Central memory CD8-positive, alpha-beta T cell (primary cell): ENCODE measurements around the gene CD6.

Experiments
- ATAC-seq: fragments of 150-1000 bp; cut with Tn5 transposase; replicated peaks from 2 replicates; pipeline ENCODE4 v1.10.0; 2022; ENCODE audit warnings: mild to moderate bottlenecking, moderate FRiP score, moderate number of reproducible peaks; ENCODE audit not compliant: poor library complexity, severe bottlenecking; ENCODE audit errors: extremely low read depth
- DNase-seq, 2 donors: peaks; one replicate each; pipeline ENCODE4 v3.0.0; 2021; ENCODE audit warnings: low spot score in 2 of 2
- H3K27ac Mint-ChIP-seq: one replicate; pipeline ENCODE4 v1.8.0; 2022; ENCODE audit warnings: low read depth, mild to moderate bottlenecking, moderate library complexity, mixed read lengths
- H3K27me3 Mint-ChIP-seq: one replicate; pipeline ENCODE4 v1.8.0; 2022; ENCODE audit warnings: mixed read lengths
- H3K36me3 Mint-ChIP-seq: one replicate; pipeline ENCODE4 v1.8.0; 2022; ENCODE audit warnings: mild to moderate bottlenecking, moderate library complexity, mixed read lengths; ENCODE audit not compliant: insufficient read depth
- H3K4me1 Mint-ChIP-seq: one replicate; pipeline ENCODE4 v1.8.0; 2022; ENCODE audit warnings: mixed read lengths
- H3K4me3 Mint-ChIP-seq: one replicate; pipeline ENCODE4 v1.8.0; 2022; ENCODE audit warnings: mild to moderate bottlenecking, moderate library complexity, mixed read lengths
- H3K9me3 Mint-ChIP-seq: one replicate; pipeline ENCODE4 v1.8.0; 2022; ENCODE audit warnings: mixed read lengths

CD6 gene

GRCh38 chr11:60984149-60984548 lies 12.7 kb downstream of the CD6 start:
- DNase-seq (no peak), ATAC-seq (no peak)
- no peaks in the 10 kb centered on the region for H3K9me3 Mint-ChIP-seq
- H3K4me3 Mint-ChIP-seq: peak overlapping the region; percentile 63
- no peaks in the 10 kb centered on the region for H3K27me3 Mint-ChIP-seq
- H3K36me3 Mint-ChIP-seq: peaks cover 56% of the 10 kb centered on the region
- H3K27ac Mint-ChIP-seq: peak overlapping the region; percentile 92
- H3K4me1 Mint-ChIP-seq: peaks cover 74% of the 10 kb centered on the region

GRCh38 chr11:60984636-60985035 lies 13.2 kb downstream of the CD6 start:
- peak overlapping the region; percentile 63 for H3K4me3 Mint-ChIP-seq
- H3K27me3 Mint-ChIP-seq: no peaks in the 10 kb centered on the region
- H3K27ac Mint-ChIP-seq: peak overlapping the region; percentile 92
- H3K4me1 Mint-ChIP-seq: peaks cover 74% of the 10 kb centered on the region
- no peak for DNase-seq
- no peaks in the 10 kb centered on the region for H3K9me3 Mint-ChIP-seq
- peaks cover 61% of the 10 kb centered on the region for H3K36me3 Mint-ChIP-seq
- ATAC-seq: no peak

DNA sequence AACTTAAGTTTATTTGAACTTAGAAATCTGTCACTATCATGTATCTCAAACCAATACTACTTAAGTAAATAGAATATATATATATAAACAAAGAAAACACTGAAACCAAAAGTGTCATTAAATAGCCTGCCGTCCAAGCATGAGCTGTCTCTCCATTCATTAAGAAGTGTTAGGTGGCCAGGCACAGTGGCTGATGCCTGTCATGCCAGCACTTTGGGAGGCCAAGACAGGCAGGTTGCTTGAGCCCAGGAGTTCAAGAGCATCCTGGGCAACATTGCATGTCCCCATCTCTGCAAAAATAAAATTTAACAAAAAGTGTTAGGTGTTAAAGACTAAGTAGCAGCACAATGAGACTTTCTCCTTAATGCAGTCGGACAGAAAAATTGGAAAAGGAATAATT lies 14.0 kb downstream of the CD6 start:
- Mint-ChIP-seq H3K27ac (peak overlapping the region; percentile 92), H3K27me3 (no peaks in the 10 kb centered on the region), H3K9me3 (no peaks in the 10 kb centered on the region), H3K4me3 (peak overlapping the region; percentile 63), H3K36me3 (peaks cover 65% of the 10 kb centered on the region), H3K4me1 (peaks cover 69% of the 10 kb centered on the region)
- DNase-seq: no peak
- no peak for ATAC-seq

DNA sequence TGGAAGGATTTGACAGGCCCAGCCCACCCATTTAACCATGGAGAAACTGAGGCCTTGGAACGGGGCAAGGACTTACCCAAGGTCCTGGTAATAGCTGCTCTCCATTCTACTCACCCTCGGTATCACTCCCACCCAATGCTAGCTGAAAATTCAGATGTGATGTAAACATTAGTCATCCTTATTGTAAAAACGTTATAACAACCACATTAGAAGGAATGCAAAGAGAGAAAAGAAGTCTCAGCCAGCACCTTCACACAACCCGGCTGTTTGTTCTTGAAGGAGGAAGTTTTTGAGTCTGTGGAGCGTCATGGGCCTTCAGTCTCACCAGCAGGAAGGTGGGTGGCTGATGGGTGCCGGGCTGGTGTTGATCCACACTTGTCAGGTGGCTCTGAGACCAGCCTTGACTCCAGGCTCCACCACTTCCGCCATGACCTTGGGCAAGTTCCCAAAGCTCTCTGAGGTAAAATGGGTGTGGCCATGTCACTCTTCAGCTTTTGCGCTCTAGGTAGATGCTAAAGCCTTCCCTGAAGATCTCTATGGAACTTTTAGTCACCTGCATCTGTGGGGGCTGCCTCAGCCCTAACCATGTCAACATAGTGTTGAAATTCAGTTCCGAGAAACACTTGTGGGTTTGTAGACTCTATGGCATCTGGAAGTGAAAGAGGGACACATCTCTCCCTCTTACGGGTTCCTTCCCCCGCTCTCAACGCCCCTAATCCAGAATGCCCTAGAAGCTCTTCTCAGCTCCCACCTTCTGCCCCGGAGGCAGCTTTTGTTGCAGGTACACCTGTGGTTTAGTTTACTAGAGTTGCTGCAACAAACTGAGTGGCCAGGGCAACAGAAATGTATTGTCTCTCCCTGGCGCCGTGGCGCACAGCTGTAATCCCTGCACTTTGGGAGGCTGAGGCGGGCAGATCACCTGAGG lies 14.8 kb downstream of the CD6 start:
- H3K36me3 Mint-ChIP-seq: peaks cover 70% of the 10 kb centered on the region
- H3K27ac Mint-ChIP-seq: peak overlapping the region; percentile 92
- no peaks in the 10 kb centered on the region for H3K27me3 Mint-ChIP-seq
- peaks cover 74% of the 10 kb centered on the region for H3K4me1 Mint-ChIP-seq
- peak overlapping the region; percentile 63 for H3K4me3 Mint-ChIP-seq
- peak; percentile 67 to 92 for DNase-seq
- no peaks in the 10 kb centered on the region for H3K9me3 Mint-ChIP-seq
- ATAC-seq: peak; percentile 95

- no peak for DNase-seq
- peaks cover 66% of the 10 kb centered on the region for H3K36me3 Mint-ChIP-seq
- H3K4me1 Mint-ChIP-seq: peaks cover 70% of the 10 kb centered on the region
- ATAC-seq: peak; percentile 13
- no peaks in the 10 kb centered on the region for H3K9me3 Mint-ChIP-seq
- H3K4me3 Mint-ChIP-seq: peak overlapping the region; percentile 63
- H3K27me3 Mint-ChIP-seq: no peaks in the 10 kb centered on the region
- H3K27ac Mint-ChIP-seq: peak overlapping the region; percentile 92
These were observed 16.2 kb downstream of the CD6 start for GRCh38 chr11:60987577-60988277.

DNA sequence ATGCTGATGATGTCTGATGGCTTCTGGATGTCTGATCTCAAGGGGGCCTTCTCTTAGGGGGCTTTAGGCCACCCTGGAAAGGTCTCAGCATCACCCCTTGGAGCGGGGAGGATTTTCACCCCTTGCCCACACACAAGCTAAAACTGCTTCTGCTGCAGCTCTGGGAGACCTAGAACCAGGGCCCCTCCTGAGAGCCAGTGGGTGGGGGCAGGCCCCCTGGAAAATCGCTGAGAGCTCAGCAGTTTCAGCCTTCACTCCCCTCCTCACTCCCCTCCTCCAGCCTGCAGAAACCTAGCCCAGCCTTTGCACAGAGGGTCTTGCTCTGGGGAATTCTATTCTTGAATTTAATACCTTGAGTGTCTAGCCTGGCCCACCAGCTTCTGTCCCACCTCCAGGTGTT lies 17.2 kb downstream of the CD6 start:
- H3K36me3 Mint-ChIP-seq: peaks cover 70% of the 10 kb centered on the region
- H3K27ac Mint-ChIP-seq: peak overlapping the region; percentile 92
- H3K27me3 Mint-ChIP-seq: no peaks in the 10 kb centered on the region
- H3K4me3 Mint-ChIP-seq: no peak overlapping the region
- ATAC-seq (no peak), DNase-seq (no peak)
- no peaks in the 10 kb centered on the region for H3K9me3 Mint-ChIP-seq
- H3K4me1 Mint-ChIP-seq: peaks cover 71% of the 10 kb centered on the region

- Mint-ChIP-seq H3K4me3 (no peak overlapping the region), H3K27ac (peak overlapping the region; percentile 92), H3K9me3 (no peaks in the 10 kb centered on the region), H3K27me3 (no peaks in the 10 kb centered on the region), H3K4me1 (peaks cover 71% of the 10 kb centered on the region), H3K36me3 (peaks cover 70% of the 10 kb centered on the region)
- ATAC-seq: no peak
- no peak for DNase-seq
These were observed 17.7 kb downstream of the CD6 start for GRCh38 chr11:60989093-60989650.

DNA sequence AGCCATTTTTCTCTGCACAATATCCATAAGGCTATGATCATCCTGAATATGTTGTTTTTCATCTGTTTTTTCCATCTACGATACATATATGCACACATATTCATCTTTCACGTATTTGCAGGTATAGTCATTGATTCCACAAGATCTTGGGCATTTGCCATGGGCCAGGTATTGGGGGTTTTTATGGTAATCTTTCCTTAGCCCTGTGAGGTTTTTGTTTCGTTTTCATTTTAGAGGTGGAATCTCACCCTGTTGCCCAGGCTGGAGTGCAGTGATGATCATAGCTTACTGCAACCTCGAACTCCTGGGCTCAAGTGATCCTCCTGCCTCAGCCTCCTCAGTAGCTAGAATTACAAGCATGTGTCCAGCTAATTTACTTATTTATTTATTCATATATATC lies 20.0 kb downstream of the CD6 start:
- DNase-seq: no peak
- peaks cover 75% of the 10 kb centered on the region for H3K36me3 Mint-ChIP-seq
- no peak for ATAC-seq
- H3K27me3 Mint-ChIP-seq: no peaks in the 10 kb centered on the region
- peak overlapping the region; percentile 89 for H3K27ac Mint-ChIP-seq
- H3K4me1 Mint-ChIP-seq: peaks cover 72% of the 10 kb centered on the region
- H3K9me3 Mint-ChIP-seq: no peaks in the 10 kb centered on the region
- peak overlapping the region; percentile 19 for H3K4me3 Mint-ChIP-seq

GRCh38 chr11:60992842-60993409 lies 21.4 kb downstream of the CD6 start:
- Mint-ChIP-seq H3K36me3 (peaks cover 68% of the 10 kb centered on the region), H3K4me3 (peak overlapping the region; percentile 53), H3K27me3 (no peaks in the 10 kb centered on the region), H3K27ac (peak overlapping the region; percentile 61), H3K4me1 (peaks cover 63% of the 10 kb centered on the region), H3K9me3 (no peaks in the 10 kb centered on the region)
- ATAC-seq (no peak), DNase-seq (no peak)

DNA sequence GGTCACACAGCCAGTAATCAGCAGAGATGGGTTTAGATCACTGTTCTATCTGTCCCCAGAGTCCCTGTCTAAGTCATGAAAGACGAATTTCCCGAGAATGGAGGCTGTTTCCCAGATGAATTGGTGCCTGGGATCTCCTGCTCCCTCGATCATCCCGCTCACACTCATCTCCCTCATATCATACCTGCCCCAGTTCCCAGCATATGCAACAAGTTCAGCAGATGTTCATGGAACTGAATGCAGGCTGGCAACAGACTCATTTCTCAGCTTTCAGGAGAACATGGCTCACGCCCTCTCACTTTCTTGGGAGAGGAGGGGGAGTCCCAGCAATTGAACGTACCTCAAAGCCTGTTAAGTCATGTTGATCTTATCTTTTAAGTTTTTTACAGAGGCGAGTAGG lies 22.1 kb downstream of the CD6 start:
- H3K4me1 Mint-ChIP-seq: peaks cover 67% of the 10 kb centered on the region
- H3K9me3 Mint-ChIP-seq: no peaks in the 10 kb centered on the region
- DNase-seq (no peak), ATAC-seq (no peak)
- H3K4me3 Mint-ChIP-seq: peak overlapping the region; percentile 53
- peak overlapping the region; percentile 61 for H3K27ac Mint-ChIP-seq
- H3K27me3 Mint-ChIP-seq: no peaks in the 10 kb centered on the region
- H3K36me3 Mint-ChIP-seq: peaks cover 69% of the 10 kb centered on the region

DNA sequence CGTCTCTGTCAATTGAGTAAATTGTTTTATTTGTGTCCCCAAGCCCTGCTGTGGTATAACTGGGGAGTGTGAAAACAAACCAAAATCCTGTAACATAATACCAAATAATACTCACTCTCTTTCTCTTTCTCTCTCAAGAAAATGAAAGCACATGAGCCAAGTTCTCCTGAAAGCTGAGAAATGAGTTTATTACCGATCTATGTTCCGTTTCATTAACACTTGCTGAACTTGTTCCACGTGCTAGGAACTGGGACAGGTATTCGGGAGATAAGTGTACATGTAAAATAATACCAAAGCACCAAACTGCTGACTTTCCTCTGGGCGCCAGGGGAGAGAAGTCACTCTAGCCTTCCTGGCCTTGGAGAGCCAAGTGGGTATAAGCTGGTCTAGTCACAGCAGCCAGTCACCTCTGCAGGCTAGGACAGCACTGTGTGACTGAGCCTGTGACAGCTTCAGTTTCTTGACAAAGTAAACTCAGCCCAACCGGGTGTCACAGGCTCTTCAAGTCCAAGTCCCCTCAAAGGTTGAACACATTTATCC lies 23.1 kb downstream of the CD6 start:
- no peak for DNase-seq
- H3K4me3 Mint-ChIP-seq: peak overlapping the region; percentile 60
- H3K27ac Mint-ChIP-seq: peak overlapping the region; percentile 88
- H3K27me3 Mint-ChIP-seq: no peaks in the 10 kb centered on the region
- peaks cover 66% of the 10 kb centered on the region for H3K4me1 Mint-ChIP-seq
- H3K36me3 Mint-ChIP-seq: peaks cover 67% of the 10 kb centered on the region
- peak; percentile 72 for ATAC-seq
- no peaks in the 10 kb centered on the region for H3K9me3 Mint-ChIP-seq

DNA sequence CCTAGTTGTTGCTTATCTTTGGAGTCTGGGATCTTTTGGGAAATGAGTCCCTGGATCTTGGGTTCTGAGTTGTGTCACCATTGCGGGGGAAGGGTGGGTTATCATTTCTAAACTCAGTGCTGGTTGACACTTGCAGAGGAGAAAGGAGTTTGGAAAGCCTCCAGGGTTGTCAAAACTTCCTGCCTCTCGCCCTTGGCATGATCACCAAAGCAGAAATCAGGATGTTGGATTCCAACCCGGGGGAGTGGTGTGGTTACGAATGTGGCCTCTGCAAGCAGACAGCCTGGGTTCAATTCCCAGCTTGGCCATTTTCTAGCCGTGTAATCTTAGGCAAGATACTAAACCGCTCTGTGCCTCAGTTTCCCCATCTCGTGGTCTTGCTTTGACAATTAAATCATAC lies 24.3 kb downstream of the CD6 start:
- Mint-ChIP-seq H3K27me3 (no peaks in the 10 kb centered on the region), H3K36me3 (peaks cover 60% of the 10 kb centered on the region), H3K27ac (peak overlapping the region; percentile 88), H3K4me1 (peaks cover 69% of the 10 kb centered on the region), H3K9me3 (no peaks in the 10 kb centered on the region), H3K4me3 (peak overlapping the region; percentile 60)
- ATAC-seq: no peak
- DNase-seq: no peak
